NCI-H187 (cell line): ENCODE measurements around the gene IL33.

ENCODE experiments used
- DNase-seq, 2 experiments: peaks; one replicate each; lab custom pipeline; 2025; lab: John Stamatoyannopoulos, UW

Gene IL33

GRCh38 chr9:6218099-6218502 is 2.5 kb downstream of the IL33 start:
- DNase-seq = no peak

GRCh38 chr9:6219040-6219439 is 3.4 kb downstream of the IL33 start:
- no peak for DNase-seq

GRCh38 chr9:6219981-6220380 is 4.4 kb downstream of the IL33 start:
- DNase-seq = no peak

DNA sequence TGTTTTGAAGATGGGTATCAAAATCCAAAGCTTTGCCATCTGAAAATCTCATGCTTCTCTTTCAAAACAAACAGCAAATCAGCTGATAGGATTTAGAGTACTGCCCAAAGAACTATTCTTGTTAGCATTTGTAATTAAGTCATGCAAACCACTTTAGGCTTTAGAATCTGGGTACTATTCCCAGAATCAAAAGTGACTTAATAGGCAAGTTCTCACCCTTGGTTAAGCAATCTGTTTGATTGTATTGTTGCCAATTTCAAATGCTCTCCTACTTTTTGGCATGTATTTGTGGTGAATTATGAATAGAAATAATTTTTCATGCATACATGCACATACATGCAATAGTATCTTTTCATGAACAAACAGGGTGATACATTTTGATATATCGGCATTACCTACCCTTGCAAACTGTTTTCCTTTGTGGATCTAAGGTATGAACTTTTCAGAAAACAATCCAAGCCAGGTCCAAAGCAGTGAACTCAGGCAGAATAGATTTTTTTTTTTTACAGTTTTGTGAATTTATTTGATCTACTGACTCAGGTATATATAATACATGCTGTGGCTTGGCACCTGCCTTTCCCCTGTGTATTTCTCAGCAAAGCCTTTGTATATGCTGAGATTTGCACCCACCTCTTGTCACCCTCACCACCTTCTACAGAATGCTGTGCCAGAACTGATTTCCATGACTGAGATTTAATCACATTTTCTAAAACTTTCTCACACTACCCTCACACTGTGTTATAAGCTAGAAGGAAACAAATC is 9.0 kb downstream of the IL33 start:
- no peak for DNase-seq

- no peak for DNase-seq
Observed at GRCh38 chr9:6226696-6227095, 11.1 kb downstream of the IL33 start.

GRCh38 chr9:6229186-6229585 is 13.6 kb downstream of the IL33 start:
- DNase-seq = no peak

GRCh38 chr9:6229619-6230018 is 14.0 kb downstream of the IL33 start:
- no peak for DNase-seq

- DNase-seq = no peak
Observed at GRCh38 chr9:6230037-6230780, 14.6 kb downstream of the IL33 start.

DNA sequence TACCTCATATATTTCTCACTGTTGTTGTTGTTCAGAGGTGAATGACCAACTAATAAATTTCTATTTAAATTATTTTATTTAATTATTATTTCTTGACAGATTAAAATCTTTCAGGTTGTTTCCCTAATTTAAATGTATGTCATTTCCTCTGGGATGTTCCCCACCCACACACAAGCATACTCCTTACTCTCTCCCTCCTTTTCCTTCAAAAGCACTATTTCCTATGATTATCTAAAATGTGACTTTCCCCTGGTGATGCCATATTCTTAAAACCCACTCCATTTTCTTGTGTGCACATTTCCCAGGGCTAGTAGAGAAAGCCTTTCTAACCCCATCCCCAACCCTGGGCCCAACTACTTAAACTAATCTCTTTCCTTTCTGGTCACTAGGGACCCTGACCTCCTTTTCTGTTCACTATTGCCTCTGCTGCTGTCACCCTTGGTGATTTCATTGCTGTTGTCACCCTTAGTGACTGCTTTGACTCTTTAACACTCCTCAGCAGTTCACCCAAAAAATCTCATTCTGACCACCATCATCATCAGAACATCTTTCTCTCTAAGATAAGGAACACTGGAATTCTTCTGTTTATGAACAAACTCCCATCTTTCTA is 16.8 kb downstream of the IL33 start:
- no peak for DNase-seq

- DNase-seq = no peak
Observed at GRCh38 chr9:6234014-6234413, 18.4 kb downstream of the IL33 start.

DNA sequence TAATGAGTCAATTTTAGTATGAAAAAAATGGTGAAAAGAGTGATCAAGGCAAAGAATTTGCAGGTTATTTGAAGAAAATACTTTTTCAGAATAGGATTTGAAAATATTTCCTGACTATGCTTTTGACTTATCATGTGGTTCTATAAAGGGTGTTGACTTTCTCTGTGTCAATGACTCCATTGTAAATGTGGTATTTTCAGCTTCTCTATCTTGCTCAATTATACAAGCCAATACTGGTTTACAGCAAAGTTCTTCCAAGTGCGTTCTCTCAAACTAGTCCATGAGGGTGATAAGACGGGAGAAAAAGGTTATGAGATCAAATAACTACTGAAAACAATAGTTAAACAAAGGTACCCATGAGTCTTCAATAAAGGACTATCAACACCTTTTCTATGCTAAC is 21.7 kb downstream of the IL33 start:
- no peak for DNase-seq

GRCh38 chr9:6239048-6239461 is 23.4 kb downstream of the IL33 start:
- no peak for DNase-seq

GRCh38 chr9:6239694-6240093 is 24.1 kb downstream of the IL33 start:
- DNase-seq = no peak

DNA sequence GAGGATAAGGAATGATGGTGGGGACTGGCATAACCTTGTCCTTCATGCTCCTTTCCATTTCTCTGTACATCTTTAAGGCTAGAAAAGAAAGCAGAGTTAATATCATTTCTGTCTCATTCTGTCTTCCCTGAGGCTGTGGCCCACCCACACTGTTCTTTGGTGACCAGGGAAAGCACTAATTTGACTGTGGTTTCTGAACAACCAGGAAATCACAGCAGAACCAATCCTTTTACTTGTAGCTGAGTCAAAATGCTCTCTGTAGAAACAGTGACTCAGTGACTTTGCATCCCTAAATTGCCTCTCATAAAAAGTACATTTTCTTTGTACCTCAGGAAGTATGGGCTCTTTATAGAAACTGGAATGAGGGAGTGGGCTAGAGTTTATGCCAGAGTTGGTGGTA is 28.1 kb downstream of the IL33 start:
- DNase-seq = no peak

- no peak for DNase-seq
Observed at GRCh38 chr9:6247266-6247665, 31.7 kb downstream of the IL33 start.

DNA sequence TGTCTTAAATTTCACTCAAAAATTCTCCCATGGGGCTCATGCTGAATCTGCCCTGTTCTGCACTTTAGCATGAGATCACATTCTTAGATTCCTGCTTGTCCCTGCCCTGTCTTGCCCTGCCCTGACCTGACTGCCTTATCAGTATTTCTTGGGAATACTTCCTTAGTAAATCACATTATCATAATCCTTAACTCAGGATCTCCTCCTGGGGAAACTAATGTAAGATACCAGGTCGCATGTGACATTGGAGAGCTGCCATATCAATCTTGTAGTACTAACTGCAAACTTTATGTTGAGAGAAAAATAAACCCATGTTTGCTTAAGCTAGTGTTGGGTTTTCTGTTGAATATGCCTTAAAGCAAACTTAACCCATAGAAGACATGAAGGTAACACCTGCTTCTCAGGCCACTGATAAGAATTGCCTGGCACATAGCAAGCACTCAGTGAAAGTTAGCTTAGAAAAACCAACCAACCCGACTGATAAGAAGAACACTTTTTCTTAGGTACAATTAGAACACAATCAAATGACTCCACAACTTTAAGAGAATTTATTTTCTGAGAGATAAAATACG is 53.3 kb downstream of the IL33 start:
- DNase-seq = no peak

DNA sequence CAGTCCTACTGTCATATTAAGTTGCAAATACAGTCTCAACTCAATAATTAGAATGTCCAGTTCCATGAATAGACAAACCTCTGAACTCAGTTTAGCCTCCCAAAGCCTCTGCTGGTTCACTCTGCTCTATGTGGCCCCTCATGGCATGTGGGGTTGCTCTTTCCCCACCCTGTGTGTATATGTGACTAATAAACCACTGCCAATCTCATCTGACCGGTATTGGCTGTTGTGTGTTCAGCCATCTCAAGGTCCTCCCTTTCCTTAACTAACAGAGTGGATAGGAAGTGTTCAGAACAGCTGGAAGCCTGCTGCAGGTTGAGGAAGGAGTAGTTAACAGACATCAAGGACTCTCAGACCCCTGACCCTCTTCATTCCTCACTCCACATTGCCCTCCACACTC is 55.3 kb downstream of the IL33 start:
- no peak for DNase-seq

DNA sequence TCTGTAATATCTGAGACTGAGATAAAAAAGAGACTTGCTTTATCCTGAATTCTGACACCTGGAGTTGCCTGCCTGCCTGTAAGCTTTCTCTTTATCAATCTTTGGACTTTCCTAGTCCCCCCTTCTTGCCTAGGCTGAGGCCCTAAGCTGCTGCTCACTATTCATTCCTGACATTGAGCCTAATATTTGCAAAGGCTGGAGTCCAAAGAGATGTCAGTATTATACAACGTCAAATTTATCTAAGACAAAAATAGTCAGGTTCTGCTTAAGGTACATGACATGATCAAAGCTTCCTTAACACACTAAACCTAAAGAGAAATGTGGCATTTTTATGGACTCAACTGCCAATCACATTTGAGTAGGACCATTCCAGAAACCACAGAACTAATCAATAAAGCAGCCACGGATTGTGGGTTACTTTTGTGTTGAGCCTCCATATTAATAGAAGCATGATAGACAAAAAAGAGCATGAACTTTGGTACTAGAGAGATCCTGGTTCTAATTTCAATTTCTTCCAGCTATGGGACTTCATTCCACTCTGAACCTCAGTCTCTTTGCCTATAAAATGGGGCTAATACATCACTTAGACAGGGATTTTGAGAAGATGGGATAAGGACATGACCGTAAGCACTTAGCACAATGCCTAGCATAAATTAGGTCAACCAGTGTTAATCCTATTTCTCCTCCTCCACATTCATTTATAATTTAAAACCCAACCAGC is 56.1 kb downstream of the IL33 start:
- DNase-seq = no peak

GRCh38 chr9:6272229-6272598 is 56.6 kb downstream of the IL33 start:
- no peak for DNase-seq

DNA sequence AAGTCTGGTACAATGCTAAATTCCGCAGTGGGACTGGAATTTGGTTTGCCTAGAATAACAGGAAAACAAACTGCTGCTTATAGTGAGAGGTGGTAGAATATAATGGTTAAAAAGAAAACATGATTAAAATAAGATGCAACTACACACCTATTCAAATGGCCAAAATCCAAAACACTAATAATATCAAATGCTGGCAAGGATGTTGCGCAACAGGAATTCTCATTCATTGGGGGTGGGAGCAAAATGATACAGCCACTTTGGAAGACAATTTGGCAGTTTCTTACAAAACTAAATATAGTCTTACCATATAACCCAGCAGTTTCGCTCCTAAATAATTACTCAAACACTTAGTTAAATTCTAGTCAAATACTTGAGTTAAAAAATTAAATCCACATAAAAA is 61.8 kb downstream of the IL33 start:
- DNase-seq = no peak

DNA sequence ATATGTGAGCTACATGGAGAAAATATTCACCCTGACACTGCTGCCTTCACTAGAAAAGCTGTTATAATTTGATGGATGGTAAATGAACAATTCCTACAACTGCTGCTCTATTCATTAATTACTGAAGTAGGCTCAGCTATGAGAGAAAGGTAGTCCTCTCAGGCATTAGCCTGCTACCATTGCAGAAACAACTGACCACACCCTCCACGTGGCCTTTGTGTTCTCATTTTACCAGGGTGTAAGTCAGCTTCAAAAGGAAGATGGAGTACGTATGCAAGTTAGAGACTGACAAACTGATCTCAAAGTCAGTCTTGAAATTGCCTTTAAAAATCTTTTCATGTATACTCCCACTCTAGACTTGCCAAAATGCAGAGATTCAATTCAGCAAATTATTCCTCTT is 86.3 kb downstream of the IL33 start:
- DNase-seq = no peak

DNA sequence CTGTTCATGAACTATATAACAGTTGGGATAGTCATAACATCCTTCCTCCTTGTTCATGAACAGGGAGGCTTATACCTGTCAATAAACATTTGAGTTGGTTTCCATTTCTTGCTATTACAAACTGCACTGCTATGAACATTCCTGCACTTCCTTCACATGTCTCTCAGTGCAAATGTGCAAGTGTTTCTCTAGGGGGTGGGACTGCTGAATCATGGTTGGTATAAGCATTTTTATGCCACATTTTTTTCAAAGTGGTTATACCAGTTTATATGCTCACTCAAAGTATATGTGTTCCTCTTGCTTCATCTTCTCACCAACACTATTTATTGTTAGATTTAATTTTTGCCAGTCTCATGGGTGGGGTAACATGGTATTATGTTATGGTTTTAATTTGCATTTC is 86.8 kb downstream of the IL33 start:
- no peak for DNase-seq
